Measurements from ENCODE around the gene OR2F2.

- TF ChIP-seq POLR2A (IDR thresholded peaks at IDR 0.05) (no peak), CTCF (IDR thresholded peaks at IDR 0.05) (no peak)
Measured at GRCh38 chr7:143889068-143889467, 46.0 kb upstream of the OR2F2 start.

Measured in heart left ventricle (tissue), 13 donors.